PFSK-1 (cell line): Measurements from ENCODE around the gene ANXA6.

ENCODE experiments used
- POLR2AphosphoS5 ChIP-seq: IDR thresholded peaks from 2 replicates; pipeline ENCODE4 v1.6.1; 2012; ENCODE audit warnings: low read depth, mild to moderate bottlenecking, control low read depth, low read length, moderate library complexity
- TAF1 ChIP-seq: IDR thresholded peaks from 2 replicates; pipeline ENCODE4 v1.6.1; 2012; ENCODE audit warnings: low read length, control low read depth, borderline replicate concordance; ENCODE audit not compliant: insufficient read depth

DNA sequence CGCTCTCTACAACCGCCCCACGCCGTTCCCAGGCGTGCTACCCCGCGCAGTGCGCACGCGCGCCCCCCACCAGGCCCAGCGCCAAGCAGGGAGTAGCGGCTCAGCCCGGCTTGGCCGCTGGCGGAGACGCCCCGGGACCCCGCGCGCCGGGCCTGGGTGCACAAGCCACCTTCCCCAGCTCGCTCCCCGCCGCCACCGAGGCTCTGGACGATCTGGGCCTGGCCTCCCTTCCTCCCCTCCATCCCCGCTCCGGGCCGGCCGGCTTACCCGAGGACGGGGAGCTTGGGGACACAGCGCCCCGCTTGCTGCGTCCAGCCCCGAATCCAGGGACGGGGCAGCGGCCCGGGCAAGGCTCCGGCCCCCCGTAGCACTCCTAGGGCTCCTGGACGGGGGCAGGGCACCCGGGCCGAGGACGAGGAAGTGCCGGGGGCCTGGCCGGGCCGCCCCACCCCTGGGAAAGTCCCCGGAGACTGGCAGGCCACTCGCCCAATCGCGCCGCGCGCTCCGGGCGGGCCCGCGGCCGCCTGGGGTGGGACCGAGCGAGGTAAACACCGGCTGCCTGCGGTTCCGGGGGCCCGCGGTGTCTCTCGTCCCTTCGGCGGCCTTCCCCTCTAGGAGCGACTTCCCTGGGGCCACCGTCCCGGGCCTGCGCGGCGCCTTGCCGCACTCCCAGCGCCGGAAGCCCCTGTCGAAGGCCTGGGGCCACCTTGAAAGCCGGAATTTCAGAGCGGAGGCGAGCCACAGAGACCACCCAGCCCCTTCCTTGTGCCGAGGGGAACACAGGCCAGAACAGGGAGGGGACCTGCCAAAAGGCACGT lies 76.8 kb downstream of the ANXA6 start, which contains the start of gene TNIP1:
- TF ChIP-seq POLR2AphosphoS5 (peak; percentile 21; the same call in 1 of the 2 replicates), TAF1 (no peak)
